CD4-positive, alpha-beta T cell treated with Interleukin-17A for 1 hour (primary cell): ENCODE measurements around the gene RAPH1.
"Not testable (repeated sequence)": the region's sequence is repeated elsewhere in the genome, so short reads cannot be mapped to it uniquely, and the experiment has no call there.

ENCODE experiments used
- DNase-seq: peaks from one replicate; pipeline ENCODE4 v3.0.0-alpha.2; 2020

Gene RAPH1

DNA sequence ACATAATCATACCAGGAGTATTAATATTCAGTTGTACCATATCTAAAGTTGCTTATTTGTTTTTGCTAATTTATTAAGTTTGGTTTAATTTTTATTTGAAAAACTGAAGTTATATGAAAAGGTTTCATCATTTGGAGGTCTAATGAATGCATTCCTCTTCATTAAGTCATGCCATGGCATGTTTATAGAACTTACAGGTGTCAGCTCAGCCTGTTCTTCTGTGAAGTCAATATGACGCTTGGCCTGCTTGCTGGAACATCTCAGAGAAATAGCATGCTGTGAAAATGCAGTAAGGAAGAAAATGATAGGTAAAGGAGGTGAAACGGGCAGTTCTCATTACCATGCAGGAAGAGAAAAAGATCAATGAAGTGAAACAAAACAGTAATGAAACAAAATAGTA, 58.2 kb downstream of the RAPH1 start:
- DNase-seq = no peak

GRCh38 chr2:203471323-203471722, 63.8 kb downstream of the RAPH1 start:
- DNase-seq = no peak

GRCh38 chr2:203470371-203470770, 64.7 kb downstream of the RAPH1 start:
- no peak for DNase-seq

- DNase-seq = no peak
Measured at GRCh38 chr2:203469546-203469945, 65.6 kb downstream of the RAPH1 start.

GRCh38 chr2:203463266-203463678, 71.8 kb downstream of the RAPH1 start:
- DNase-seq = no peak

DNA sequence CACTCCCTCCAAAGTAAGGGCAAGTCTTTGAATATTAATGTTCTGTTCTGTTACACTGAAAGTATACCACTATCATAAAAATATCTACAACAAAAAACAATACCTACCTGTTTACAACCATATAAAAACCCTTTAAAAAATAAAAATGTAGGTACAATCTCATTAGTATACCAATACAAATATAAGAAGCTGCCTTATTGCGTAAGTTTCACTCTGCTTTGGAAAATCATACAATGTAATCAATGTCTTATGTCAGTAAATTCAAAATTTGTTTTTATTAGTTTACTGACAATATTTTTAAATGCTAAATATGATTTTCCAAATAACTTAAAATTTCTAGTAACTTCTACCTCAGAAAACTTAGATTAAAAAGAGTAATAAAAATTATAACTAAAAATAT, 72.8 kb downstream of the RAPH1 start:
- DNase-seq = no peak

DNA sequence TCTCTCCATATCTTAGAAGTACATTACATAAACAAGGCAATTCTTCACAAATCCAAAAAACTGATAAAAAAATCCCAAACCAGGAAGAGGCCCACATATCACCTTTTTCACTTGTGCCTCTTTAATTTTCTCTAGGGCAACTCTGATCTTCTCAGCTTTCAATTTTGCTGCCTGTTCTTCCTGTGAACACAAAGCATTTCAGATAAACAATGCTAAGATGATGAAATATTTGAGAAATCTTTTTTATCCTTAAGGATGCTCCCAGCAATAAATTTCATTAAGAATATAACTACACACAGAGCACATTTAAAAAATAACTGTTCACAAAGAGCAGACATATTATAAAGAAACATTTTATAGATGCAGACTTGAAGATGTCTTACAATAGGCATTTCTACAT, 73.4 kb downstream of the RAPH1 start:
- DNase-seq = no peak

DNA sequence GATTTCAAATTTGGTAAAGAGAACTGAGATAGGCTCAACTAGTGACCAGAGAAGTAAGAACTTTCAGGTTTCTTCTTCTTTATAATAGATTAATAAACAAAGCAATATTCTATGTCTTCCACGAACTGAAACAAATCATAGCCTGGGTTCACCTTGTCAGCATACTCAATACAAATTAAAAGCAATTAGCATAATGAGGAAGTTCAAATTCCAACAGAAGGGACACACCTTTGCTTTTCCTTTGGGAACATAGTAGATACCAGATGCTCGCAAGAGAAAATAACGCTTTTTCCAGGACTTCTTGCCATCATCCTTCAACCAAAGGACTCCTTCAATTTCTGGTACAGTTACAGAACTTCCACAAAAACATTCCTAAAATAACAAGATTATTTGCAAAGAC, 79.9 kb downstream of the RAPH1 start:
- DNase-seq = no peak

GRCh38 chr2:203453858-203454451, 81.1 kb downstream of the RAPH1 start:
- peak; percentile 59 for DNase-seq

GRCh38 chr2:203451689-203452088, 83.4 kb downstream of the RAPH1 start:
- DNase-seq = no peak

DNA sequence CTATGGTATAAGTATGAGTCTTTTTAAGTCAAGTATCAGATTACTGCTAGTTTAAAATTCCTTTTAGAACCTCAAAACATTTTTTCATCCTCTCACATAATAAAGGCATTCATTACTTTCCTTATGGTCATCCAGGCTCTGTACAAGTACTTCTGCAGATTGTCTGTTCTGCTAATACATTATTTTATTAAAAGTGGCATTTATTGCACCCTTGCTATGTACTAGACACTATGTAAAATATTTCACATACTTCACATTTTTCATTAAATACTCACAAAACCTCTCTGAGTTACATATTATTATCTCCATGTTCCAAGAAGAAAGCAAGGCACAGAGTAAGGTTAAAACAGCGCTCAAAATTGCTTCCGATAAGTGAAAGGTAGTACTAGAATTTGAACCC, 84.1 kb downstream of the RAPH1 start:
- DNase-seq = no peak

- DNase-seq = no peak
Measured at GRCh38 chr2:203450561-203450960, 84.5 kb downstream of the RAPH1 start.

GRCh38 chr2:203446780-203447179, 88.3 kb downstream of the RAPH1 start:
- no peak for DNase-seq

- DNase-seq = no peak
Measured at GRCh38 chr2:203446071-203446481, 89.0 kb downstream of the RAPH1 start.

GRCh38 chr2:203444738-203445137, 90.4 kb downstream of the RAPH1 start:
- no peak for DNase-seq

- DNase-seq = no peak
Measured at GRCh38 chr2:203442463-203442862, 92.6 kb downstream of the RAPH1 start.

DNA sequence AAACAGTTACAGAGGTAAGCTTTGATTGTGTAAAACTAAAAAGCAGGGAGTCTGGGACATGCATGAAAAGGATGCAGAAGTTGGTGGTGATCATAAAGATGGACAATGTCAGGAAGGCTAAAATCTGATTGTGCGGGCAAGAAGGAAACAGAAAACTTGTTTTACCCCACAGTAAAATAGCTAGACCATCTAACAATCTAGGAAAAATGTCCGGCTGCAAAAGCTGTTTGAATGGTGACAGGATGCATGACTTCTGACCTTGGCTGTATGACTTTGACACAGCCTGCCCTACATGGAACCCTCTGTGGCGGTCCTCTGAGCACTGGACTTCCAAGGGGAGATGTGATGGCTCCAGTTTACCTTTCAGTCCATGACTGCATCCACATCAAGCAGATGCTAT, 93.6 kb downstream of the RAPH1 start:
- no peak for DNase-seq

DNA sequence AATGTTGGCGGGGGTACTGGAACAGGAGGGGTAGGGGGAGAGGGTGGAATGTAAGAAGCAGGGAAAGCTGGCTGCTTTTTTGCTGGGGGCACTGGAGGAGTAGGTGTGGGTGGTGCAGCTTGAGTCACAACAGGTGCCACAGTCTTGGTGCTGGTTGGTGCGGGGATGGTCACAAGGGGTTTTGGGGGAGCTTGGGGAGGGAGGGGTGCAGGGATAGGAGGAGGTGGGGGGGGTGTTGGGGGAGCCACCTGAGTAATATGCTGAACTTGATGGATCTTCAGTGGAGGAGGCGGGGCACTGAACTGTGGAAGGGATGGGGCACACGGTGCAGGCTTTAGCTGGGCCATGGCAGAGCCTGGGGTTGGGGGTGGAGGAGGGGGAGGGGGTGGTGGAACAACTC, 94.4 kb downstream of the RAPH1 start:
- DNase-seq = no peak

DNA sequence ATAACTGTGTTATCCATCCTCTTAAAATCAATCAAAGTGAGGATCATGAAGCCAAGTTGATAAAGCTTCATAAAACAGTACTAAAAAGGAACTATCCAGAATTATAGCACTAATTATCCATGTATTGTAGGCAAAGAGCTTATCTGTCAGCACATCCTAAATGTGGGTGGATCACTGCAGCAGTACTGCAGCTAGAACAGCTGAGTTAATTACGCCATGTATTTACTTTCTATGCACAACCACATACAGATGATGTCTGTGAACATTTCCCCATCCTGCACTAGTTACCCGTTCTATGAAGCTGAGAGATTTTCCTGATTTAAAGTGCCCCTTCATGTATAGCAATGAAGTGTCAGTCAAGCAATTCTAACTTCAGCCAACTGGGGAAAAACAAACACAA, 96.6 kb downstream of the RAPH1 start:
- no peak for DNase-seq

DNA sequence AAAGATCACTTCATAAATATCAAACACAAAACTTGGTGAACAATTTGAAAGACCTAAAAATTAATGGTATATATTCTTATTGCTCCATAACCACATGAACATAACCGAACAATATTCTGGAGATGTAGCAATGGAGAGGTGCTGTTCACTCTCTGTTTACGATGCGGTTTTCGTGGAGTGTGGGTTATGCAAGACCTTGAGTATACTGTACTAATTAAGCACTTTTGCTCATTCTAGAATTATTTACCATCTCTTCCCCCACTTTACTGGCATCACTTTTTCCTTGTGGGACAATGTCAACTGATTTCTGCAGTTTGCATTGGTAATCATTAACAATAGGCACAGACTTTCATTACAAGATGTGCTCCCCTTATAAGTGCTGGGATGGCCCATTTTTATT, 97.6 kb downstream of the RAPH1 start:
- DNase-seq = no peak

GRCh38 chr2:203436496-203436895, 98.6 kb downstream of the RAPH1 start:
- no peak for DNase-seq

DNA sequence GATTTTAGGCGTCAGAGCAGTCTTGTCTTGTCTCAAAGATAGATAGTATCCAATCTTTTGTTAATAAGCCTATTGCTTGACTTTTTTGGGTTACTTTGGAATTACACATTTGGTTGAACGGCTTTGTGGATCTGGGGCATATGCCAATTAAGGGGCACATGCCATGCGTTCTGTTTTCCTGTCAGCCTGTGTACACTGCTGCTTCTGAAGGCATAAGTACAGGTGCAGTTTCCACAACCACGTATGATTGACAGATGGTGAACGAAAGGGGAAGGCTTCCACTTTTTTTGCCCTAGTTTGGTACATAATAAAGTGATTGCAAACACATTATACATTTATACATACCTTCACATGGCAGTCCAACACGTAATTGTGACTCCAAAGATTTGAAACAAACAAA, 102.3 kb downstream of the RAPH1 start:
- no peak for DNase-seq

DNA sequence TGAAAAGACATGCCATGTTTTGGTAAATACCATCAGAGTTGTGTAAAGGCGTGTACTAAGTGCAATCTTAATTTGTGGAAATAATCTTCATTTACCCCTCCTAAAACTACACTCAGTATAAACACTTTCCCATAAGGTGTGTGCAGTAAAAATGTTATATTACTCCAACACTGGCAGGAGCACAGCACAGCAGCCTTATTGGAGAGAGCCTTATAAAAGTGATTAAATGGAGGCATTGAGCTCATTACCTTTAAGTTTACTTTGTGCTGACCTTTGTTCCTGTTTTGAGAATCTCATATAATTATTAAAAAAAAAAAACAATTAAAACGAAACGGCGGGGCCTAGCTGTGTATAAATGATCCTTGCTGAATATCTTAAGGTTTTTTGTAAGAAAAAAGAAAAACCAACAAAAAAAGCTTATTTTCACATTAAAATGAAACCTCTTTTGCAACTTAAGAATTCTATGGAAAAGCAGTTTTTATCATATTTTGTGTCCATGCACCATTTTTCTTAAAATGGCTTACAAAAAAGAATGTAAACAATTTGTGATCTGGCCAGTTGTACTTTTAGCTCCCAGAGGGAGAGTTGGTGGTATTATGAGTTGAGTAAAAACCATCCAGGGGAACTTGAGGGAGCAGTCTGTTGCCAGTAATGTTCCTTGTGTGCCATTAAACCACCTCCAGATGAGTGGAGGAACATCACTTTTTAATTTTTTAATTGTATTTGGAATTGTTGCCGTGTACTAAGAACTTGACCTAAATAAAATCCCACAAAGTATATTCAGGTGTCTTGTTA, 103.5 kb downstream of the RAPH1 start:
- DNase-seq = no peak

DNA sequence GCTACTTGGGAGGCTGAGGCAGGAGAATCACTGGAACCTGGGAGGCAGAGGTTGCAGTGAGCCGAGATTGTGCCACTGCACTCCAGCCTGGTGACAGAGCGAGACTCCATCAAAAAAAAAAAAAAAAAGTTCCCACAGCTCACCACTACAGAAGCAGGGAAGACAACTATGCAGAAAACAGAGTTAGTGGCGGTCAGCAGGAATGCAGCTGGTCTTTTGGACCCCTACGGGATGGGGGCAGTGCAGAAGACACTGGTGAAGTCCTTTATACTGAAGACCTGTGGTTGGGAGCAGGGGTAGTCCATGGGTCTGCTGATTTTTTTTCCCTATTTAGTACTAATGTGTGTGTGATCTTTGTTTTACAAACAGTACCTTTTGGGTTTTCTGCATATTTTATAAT, 105.5 kb downstream of the RAPH1 start:
- DNase-seq = not testable (repeated sequence)

- DNase-seq = no peak
Measured at GRCh38 chr2:203427061-203427460, 108.0 kb downstream of the RAPH1 start.
